ENCODE data around the gene RHBDL1. TPM values are rescaled to one million over a fixed set of nuclear protein-coding genes. Genes with fewer than 3 reads are reported as not detected.

The RHBDL1 gene
- total and polyA plus RNA-seq, 9 of the 15 experiments (the other 6 are each of a cell fraction or from before 2014, with no cell fraction given) = 0.03 to 5.6 (median 1.3) TPM; not detected in 1

DNA sequence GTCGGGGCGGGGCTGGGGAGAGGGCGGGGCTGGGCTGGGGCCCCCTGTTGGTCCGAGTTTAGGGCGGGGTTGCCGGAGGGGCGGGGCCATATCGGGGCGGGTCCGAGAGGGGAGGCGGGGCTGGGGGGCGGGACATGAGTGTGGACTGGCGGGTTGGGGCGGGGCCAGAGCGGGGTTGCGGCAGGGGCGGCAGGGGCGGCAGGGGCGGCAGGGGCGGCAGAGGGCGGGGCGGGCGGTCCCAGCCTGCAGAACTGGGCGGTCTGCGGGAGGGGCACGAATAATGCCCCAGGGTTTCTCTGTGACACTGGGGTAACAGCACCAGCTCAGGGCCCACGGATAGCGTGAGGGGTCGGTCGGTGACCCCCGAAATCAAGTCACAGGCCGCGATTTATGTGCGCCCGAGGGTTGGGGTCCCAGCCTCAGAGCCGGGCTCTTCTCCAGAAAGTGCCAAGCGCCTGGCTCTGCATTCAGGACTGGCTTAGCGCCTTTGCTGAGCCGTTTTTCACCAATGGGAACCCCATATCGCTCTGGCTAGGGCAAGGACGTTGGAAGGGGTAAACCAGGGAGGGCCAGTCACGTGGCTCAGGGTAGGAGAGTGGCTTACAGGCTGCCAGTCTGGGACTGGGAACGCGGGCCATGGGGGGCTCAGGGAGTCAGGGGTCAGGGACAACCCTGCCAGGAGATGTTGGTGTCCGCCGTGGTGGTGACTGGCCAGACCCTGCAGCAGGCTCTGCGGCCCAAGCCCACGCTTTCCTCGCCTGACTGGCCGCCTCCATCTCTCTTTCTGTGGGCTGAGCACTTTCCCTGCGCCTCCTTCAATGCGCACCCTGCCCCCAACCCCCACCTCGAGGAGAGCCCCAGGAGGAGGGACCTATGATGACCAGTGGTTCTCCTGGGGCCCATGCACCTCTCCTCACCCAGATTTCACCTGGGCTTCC lies 38.1 kb upstream of the RHBDL1 start (continued):
- TF ChIP-seq, protein P1, sequence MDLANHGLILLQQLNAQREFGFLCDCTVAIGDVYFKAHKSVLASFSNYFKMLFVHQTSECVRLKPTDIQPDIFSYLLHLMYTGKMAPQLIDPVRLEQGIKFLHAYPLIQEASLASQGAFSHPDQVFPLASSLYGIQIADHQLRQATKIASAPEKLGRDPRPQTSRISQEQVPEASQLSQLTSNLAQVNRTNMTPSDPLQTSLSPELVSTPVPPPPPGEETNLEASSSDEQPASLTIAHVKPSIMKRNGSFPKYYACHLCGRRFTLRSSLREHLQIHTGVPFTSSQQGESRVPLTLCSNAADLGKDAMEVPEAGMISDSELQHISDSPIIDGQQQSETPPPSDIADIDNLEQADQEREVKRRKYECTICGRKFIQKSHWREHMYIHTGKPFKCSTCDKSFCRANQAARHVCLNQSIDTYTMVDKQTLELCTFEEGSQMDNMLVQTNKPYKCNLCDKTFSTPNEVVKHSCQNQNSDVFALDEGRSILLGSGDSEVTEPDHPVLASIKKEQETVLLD (IDR thresholded peaks at IDR 0.05) = 0 out of 2 replicates have a peak, but pooled peaks have one; percentile 33
- 0 out of 2 replicates have a peak, but pooled peaks have one; percentile 21 for TF ChIP-seq HDGF (IDR thresholded peaks at IDR 0.05)
- TF ChIP-seq DIDO1 (tag; IDR thresholded peaks at IDR 0.05; ENCODE audit: low read depth) = no peak
- no peak for TF ChIP-seq TCF7 (IDR thresholded peaks at IDR 0.05; ENCODE audit: borderline replicate concordance)
- no peak for TF ChIP-seq ZFPM2 (CRISPR knock-in tag; IDR thresholded peaks at IDR 0.05)
- no peak for TF ChIP-seq CHCHD3 (CRISPR knock-in tag; IDR thresholded peaks at IDR 0.05)
- TF ChIP-seq XRCC3 (IDR thresholded peaks at IDR 0.05) = no peak
- TF ChIP-seq, protein P2, sequence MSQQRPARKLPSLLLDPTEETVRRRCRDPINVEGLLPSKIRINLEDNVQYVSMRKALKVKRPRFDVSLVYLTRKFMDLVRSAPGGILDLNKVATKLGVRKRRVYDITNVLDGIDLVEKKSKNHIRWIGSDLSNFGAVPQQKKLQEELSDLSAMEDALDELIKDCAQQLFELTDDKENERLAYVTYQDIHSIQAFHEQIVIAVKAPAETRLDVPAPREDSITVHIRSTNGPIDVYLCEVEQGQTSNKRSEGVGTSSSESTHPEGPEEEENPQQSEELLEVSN (IDR thresholded peaks at IDR 0.05; ENCODE audit: borderline replicate concordance in 1 of 2, extremely low read depth in 1 of 2, insufficient read depth in 1 of 2, insufficient read length in 1 of 2, low read depth in 1 of 2, low read length in 1 of 2, poor library complexity in 1 of 2, severe bottlenecking in 1 of 2) = peak in 1 of 2 experiments; percentile 34
- TF ChIP-seq LEF1 (IDR thresholded peaks at IDR 0.05) = no peak
- no peak for TF ChIP-seq WHSC1 (IDR thresholded peaks at IDR 0.05; ENCODE audit: low read length)
- TF ChIP-seq NCOA4 (IDR thresholded peaks at IDR 0.05; ENCODE audit: partially characterized antibody) = no peak
- no peak for TF ChIP-seq ARNT (IDR thresholded peaks at IDR 0.05)
- no peak for TF ChIP-seq ZNF696 (CRISPR knock-in tag; conservative IDR thresholded peaks at IDR 0.05)
- TF ChIP-seq, protein P3, sequence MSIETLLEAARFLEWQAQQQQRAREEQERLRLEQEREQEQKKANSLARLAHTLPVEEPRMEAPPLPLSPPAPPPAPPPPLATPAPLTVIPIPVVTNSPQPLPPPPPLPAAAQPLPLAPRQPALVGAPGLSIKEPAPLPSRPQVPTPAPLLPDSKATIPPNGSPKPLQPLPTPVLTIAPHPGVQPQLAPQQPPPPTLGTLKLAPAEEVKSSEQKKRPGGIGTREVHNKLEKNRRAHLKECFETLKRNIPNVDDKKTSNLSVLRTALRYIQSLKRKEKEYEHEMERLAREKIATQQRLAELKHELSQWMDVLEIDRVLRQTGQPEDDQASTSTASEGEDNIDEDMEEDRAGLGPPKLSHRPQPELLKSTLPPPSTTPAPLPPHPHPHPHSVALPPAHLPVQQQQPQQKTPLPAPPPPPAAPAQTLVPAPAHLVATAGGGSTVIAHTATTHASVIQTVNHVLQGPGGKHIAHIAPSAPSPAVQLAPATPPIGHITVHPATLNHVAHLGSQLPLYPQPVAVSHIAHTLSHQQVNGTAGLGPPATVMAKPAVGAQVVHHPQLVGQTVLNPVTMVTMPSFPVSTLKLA (conservative IDR thresholded peaks at IDR 0.05) = peak in 1 of 2 experiments; percentile 28; a peak in 1 of 4 replicates
- TF ChIP-seq, protein P4, sequence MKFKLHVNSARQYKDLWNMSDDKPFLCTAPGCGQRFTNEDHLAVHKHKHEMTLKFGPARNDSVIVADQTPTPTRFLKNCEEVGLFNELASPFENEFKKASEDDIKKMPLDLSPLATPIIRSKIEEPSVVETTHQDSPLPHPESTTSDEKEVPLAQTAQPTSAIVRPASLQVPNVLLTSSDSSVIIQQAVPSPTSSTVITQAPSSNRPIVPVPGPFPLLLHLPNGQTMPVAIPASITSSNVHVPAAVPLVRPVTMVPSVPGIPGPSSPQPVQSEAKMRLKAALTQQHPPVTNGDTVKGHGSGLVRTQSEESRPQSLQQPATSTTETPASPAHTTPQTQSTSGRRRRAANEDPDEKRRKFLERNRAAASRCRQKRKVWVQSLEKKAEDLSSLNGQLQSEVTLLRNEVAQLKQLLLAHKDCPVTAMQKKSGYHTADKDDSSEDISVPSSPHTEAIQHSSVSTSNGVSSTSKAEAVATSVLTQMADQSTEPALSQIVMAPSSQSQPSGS (CRISPR knock-in tag; IDR thresholded peaks at IDR 0.05) = no peak
- TF ChIP-seq ZNF224 (CRISPR knock-in tag; IDR thresholded peaks at IDR 0.05) = no peak
- 0 out of 4 replicates have a peak, but pooled peaks of 1 of the 2 experiments have one; percentile 49 for TF ChIP-seq FOXA3 (CRISPR knock-in tag; conservative IDR thresholded peaks at IDR 0.05 in 1 of 2, IDR thresholded peaks at IDR 0.05 in 1 of 2)
- TF ChIP-seq MECOM (CRISPR knock-in tag; IDR thresholded peaks at IDR 0.05) = no peak
- TF ChIP-seq RBM34 (IDR thresholded peaks at IDR 0.05; ENCODE audit: borderline replicate concordance, insufficient read depth, low read length) = no peak
- TF ChIP-seq RFX1 (IDR thresholded peaks at IDR 0.05) = no peak
- no peak for TF ChIP-seq HIVEP1 (CRISPR knock-in tag; IDR thresholded peaks at IDR 0.05)
- no peak for TF ChIP-seq HNRNPLL (IDR thresholded peaks at IDR 0.05; ENCODE audit: low read depth, low read length, poor library complexity, severe bottlenecking)
- no peak for TF ChIP-seq RBM17 (IDR thresholded peaks at IDR 0.05; ENCODE audit: borderline replicate concordance, low read depth, low read length)

Measured in K562 (cell line).